Cerebellar nuclear complex (tissue), 1 donor: ENCODE measurements around the gene TECR.
"Not testable (repeated sequence)": the region's sequence is repeated elsewhere in the genome, so short reads cannot be mapped to it uniquely, and the experiment has no call there.

Experiments
- DNase-seq, 2 experiments: peaks; one replicate each; lab custom pipeline; 2025; lab: John Stamatoyannopoulos, UW

TECR gene

DNA sequence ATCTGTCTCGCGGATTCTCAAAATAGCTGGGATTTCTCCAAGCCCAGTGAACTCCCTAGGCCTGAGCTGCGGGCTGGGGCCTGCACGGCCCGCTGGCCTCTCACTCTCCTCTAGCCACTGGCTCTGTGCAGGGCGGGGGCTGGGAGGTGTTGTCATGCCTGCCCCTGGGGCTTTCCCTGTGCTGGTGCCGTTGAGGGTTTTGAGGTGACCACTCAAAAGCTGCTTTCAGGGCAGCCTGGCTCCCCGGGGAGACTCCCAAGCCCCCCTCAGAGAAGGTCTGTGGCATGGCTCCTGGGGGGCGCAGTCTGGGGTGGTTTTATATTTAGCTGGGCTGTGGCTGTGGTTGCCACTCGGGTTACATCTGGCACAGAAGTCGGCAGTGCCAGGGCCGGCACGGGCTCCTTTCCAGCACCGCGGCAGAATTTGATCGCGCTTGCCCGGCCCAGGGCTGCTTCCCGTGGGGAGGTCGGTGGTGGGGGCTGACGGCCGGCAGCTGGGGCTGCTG, 32.5 kb downstream of the TECR start:
- DNase-seq: no peak

DNA sequence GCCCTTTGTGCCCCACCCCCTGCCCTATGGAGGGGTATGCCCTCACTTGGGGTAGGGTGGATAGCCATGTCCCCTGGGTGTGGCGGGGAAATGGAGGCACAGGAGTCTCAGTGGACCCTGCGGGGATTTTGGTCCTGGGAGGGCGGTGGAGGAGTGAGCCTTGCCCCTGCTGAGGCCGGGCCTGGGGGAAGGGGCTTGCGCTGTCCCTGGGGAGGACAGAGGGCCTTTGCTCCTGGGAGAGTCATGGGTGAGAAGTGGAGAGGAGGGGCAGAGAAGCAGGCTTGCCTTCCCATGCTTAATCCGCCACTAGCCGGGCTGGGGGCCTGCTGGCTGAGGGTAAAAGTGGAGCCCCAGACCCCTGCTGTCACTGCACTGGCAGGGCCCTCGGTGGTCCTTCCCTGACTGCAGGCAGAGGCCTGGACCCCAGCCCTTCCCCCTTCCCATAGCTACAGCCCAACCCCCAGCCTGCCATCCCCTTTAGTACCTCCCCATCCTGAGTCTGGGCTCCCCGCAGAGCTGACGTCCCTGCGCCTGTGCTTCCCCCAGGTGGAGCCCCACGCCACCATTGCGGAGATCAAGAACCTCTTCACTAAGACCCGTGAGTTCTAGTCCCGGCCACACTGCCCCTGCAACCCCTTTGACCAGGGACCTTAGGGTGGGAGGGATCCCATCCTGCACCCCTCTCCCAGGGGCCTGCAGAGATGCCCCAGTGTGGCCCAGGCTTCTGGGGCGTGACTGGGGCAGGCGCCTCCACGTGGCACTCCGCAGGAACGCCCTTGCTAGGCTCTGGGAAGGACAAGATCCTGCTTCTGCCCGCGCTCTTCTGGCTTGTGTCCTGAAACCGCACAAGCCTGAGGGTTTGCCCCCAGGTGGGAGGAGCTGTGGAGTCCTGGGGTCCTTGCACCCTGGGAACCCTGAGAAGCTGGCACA, 33.5 kb downstream of the TECR start:
- no peak for DNase-seq

DNA sequence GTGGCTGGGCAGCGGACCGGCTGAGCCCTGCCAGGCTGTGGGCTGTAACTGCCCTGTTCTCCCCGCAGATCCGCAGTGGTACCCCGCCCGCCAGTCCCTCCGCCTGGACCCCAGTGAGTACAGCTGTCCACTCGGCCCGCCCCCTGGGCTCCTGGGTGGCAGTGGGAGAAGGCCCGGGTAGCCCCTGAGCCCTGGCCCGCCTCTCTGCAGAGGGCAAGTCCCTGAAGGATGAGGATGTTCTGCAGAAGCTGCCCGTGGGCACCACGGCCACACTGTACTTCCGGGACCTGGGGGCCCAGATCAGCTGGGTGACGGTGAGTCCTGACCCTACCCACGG, 34.2 kb downstream of the TECR start:
- DNase-seq: no peak

DNA sequence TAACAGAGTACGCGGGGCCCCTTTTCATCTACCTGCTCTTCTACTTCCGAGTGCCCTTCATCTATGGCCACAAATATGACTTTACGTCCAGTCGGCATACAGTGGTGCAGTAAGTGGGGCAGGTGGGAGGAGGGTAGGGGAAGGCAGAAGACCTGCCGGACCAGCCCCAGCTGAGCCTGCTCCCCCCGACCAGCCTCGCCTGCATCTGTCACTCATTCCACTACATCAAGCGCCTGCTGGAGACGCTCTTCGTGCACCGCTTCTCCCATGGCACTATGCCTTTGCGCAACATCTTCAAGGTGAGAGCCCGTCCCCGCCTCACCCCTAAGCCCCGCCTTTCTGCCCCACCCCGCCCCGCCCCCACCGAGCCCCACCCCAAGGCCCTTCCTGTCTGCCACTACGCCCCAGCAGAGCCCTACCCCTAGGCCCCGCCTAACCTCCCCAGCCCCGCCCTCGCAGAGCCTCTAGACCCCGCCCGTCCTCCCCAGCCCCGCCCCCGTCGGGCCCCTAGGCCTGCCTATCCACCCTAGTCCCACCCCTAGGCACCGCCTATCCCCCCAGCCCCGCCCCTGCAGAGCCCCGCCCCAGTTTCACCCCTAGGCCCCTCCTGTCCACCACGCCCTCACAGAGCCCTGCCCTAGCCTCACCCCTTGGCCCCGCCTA, 34.7 kb downstream of the TECR start:
- no peak for DNase-seq

DNA sequence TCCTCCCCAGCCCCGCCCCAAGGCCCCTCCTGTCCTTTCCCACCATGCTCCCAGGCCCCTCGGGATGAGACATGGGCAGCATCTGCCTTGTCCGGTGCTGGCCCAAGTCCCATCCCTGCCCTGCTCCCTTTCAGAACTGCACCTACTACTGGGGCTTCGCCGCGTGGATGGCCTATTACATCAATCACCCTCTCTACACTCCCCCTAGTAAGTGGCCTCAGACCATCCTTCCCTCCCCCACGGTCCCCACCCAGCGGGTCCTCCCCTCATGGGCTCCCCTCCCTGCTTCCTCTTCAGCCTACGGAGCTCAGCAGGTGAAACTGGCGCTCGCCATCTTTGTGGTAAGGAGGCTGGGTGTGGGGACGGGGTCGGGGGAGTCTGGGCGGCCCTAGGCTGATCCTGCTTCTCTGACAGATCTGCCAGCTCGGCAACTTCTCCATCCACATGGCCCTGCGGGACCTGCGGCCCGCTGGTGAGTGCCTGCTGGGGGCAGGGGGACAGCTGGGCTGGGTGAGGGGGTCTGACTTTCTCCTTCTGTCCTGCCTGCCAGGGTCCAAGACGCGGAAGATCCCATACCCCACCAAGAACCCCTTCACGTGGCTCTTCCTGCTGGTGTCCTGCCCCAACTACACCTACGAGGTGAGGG, 35.4 kb downstream of the TECR start:
- not testable (repeated sequence) for DNase-seq

DNA sequence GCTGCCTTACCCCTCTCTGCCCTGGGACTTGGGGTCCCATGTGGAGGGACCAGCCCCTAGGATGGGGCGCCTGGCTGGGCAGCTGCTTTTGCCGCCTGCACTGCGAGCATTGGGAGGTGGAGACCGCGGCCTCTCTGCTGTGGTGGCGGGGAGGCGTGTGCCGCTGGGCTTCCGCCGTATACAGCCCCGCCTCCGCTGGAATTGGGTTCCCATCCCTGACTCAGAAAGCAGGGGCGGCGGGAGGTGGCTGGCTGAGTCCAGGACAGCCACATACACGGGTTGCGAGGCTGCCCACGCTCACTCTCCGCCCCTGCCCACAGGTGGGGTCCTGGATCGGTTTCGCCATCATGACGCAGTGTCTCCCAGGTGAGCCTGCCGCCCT, 35.9 kb downstream of the TECR start:
- DNase-seq: no peak

DNA sequence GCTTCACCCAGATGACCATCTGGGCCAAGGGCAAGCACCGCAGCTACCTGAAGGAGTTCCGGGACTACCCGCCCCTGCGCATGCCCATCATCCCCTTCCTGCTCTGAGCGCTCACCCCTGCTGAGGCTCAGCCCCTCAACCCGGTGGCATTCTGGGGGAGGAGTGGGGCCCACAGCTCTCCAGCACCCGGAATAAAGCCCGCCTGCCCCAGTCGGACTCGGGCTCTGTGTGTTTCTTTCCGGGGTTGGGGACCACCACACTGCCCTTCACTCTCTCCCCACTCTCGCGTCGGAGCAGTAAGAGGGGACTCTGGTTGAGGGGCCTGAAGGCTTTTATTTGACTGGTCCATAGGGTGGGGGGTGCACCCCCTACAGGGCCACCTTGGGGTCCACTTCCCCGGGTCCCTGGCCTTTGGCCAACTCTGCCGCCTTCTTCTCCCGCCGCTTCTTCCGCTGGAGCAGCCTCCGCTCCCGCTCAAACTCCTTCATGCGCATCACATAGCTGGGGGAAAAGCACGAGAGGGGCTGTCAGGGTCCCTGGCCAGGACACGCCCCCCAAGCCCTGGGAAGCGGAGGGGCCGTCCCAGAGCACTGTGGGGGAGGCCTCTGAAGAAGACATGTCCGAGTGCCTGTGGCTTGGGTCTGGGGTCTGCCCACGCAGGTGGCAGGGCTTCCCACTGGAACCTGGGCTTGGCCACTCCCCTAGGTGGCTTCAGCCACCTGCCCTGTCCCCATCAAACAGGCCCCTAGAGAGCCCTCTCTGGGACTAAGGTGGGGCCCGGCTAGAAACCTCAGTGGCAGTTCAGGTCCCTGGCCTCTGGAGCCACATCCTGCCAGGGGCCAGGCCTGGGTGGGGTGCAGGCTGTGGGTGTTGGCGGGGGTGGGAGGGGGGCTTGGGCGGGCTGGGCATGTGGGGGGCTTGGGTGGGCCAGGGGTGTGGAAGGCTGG, 36.6 kb downstream of the TECR start:
- no peak for DNase-seq

DNA sequence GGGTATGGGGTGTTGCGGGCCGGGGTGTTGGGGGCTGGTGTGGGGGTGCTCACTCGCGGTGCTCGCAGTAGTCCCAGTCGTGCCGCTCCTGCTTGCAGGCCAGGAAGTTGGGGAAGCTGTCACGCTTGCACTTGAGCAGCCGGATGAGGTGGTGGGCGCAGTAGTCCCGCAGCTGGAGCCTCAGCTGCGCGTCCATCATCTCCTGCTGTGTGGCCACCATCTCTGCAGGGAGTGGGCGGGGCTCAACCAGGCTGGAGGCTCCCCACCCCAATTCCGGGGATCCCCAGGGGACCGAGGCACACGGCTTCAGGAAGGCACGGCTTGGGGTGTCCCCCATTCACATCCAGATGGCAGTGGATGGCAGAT, 37.3 kb downstream of the TECR start:
- no peak for DNase-seq

DNA sequence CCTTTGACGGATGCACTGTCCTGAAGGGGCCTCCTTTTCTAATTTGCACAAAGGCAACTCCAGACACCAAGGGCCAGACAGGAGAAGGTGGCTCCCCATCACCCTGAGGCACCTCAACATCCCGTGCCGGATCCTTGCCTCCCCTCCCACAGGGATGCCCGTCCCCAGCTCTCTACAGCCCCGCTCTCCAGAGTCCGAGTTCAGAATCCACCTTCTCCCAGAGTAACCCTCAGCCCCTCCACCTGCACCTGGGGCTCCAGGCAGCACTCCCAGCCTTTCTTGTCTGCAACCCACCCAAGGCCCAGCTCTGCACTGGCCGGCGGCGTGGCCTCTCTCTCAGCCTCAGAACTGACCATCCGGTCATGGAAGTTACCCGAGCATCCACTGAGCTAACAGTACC, 37.7 kb downstream of the TECR start:
- no peak for DNase-seq

DNA sequence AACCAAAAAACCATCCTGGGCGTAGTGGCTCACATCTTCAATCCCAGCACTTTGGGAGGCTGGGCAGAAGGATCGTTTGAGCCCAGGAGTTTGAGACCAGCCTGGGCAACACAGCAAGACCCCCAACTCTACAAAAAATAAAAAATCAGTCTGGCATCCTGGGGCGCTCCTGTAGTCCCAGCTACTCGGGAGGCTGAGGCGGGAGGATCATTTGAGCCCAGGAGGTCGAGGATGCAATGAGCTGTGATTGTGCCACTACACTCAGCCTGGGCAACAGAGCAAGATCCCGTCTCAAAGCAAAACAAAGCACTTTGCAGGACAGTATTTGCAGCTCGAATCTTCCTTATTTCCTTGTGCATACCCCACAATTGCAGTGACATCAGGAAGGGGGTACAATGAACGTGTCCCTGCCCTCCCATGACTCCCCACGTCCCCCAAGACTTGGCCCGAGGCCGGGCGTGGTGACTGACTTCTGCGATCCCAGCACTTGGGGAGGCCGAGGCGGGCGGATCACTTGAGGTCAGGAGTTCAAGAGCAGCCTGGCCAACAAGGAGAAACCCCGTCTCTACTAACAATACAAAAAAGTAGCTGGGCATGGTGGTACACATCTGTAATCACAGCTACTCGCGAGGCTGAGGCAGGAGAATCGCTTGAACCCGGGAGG, 41.6 kb downstream of the TECR start:
- DNase-seq: no peak

DNA sequence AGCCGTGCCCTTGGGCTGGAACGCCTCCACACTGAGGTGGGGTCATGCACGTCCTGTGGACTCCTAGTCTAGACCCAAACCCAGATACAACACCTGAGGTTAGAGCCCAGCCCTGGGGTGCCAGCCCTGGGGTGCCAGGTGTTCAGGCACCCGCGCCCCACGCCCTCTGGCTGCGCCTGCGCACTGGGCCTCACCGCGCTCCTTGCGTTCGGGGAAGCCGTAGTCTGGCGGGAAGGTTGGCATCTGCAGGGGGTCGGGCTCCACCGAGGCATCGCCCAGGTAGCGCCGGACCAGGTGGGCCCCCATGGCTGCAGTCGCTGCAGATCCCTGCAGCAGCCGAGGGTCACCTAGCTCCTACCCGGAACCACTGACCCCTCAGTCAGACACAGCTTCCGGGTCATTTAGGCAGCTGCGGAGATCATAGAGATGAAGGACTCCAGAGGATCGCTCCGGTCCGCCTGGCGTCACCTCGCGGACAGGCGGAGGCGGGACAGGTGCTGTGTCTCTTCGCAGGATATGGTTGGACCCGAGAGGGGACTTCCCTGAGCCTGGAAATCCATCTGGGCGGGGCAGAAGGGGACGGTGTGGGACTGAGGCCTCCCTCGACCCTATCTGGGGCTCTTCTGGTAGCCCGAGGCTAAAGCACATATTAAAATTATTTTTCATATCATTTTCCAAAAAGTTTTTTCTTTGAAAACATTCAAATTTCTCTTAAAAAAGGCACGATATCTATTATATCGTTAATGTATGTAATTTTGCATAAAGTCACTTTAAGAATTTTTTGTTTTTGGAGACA, 42.5 kb downstream of the TECR start, which contains the start of gene NDUFB7:
TSS of gene NDUFB7 (minus strand) at position 372 of the 796 bp plus-strand sequence. CDS start at position 306, 66 bp downstream.
- peak; percentile 48 to 90 for DNase-seq

DNA sequence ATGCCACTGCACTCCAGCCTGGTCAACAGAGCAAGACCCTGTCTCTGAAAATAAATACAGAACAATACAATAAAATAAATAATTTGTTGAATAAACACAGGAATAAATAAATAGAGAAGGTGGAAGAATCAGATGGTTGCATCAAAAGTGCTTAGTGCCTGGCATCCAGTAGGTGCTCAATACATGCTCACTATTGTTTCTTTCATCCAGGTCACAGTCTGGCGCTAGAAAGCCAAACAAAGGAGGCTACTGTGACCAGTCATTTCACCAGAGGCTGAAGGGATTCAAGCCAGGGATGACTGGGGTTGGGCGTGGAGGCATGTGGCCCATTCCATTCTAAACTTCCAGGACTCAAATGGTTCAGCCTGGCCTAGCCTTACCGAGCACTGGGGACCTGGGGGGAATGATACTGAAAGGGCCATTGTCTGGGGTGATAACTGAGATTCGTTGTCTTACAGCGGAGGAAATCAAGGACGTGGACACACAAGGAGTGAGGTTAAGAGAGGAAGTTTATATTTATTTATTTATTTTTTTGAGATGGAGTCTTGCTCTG, 46.1 kb downstream of the TECR start:
- DNase-seq: no peak

DNA sequence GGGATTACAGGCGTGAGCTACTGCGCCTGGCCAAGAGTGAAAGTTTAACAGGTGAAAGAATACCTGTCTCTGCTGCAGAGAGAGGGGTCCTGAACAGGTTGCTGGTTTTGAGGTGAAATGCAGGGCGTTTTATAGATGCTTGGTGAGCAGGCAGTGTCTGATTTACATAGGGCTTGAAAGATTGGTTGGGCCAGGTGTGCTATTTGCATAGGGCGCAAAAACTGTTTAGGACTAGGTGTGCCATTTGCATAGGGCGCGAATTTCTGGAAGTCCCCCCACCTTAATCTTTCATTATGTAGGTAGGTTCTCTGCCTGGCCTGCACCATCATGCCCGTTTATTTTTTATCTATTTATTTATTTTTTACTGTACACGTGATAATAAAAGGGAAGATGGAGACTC, 47.0 kb downstream of the TECR start:
- no peak for DNase-seq

DNA sequence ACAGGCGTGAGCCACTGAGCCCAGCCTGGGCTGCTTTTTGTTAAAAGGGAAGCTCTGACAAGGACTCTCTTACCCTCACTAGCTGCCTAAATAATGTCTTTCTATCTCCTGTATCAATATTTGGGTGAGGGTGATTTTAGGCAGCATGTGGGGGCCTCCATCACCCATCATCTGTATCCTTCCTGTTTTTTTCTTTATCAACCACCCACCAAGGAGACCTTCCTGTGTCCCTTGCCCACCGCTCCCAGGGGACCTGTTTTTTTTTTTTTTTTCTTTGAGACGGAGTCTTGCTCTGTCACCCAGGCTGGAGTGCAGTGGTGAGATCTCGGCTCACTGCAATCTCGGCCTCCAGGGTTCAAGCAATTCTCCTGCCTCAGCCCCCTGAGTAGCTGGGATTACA, 47.9 kb downstream of the TECR start:
- DNase-seq: no peak

DNA sequence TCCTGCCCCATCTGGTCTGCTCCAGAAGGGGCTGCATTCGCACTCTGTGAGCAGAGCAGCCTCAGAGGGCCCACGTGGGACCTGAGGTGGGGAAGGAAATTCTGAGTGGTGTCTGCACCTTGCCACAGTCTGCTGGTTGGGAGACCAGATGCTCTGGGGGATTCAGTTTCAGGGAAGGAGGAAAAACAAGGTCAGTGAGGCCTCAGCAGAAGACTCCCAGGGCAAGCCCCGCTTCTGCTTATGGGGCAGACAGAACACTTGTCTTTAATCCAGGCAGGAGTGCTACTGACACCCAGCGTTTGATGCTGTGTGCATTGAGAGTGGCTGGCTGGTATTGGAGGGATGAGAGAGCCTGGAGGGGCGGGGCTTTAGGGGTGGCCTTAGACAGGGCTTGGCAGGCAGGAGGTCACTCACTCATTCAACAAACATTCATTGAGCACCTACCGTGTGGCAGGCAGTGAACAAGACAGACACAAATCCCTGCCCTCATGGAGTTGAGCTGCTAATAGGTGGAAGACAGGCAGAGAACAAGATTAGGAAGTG, 48.6 kb downstream of the TECR start:
- no peak for DNase-seq

DNA sequence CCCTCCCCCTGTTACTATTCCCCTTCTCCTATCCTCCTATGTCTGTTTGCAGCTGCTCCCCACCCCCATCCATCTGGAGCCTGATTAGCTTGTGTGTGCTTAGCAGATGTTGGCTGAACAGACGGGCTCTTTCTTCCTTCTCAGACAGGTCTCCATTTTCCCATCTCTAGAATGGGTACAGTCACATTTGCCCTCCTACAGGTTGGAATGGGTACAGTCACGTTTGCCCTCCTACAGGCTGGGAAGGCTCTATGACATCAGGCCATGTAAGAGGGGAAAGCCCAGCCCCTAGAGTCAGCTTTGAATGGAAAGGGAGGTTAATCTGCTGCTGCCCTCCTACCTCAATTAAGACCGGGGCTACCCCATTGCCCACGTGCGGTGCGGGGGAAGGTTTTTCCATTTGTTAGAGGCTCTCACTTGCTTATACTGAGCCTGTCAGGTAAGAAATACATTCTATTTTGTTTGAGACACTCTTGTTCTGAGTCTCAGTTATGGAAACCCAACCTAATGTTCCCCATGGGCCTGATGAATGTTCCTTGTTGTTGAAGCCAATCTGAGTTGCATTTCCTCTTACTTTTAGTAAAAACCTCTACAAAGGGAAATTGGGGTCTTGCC, 51.3 kb downstream of the TECR start:
- no peak for DNase-seq

DNA sequence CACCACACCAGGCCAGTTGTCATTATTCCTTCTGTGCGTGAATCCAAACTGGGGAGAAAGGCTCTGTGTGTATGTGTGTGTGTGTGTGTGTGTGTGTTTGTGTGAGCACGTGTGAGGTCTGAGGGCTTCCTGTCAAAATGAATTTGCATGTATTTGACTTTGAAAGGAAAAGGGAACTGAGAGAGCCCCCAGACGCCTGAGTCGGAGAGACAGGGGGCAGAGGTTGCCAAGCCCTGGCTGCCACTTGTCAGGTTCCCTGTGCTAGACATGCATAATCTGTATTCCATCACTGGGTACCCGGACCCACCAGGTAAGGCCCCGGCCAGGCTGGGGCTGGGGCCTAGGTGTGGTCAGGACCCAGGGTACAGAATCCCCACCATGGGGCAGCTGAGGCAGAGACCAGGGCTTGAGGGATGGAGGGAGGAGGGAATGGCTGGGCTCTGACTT, 53.5 kb downstream of the TECR start, which contains the start of gene CLEC17A:
TSS of gene CLEC17A (plus strand) at position 191 of the 447 bp plus-strand sequence. CDS start at position 268, 77 bp downstream.
- DNase-seq: no peak

DNA sequence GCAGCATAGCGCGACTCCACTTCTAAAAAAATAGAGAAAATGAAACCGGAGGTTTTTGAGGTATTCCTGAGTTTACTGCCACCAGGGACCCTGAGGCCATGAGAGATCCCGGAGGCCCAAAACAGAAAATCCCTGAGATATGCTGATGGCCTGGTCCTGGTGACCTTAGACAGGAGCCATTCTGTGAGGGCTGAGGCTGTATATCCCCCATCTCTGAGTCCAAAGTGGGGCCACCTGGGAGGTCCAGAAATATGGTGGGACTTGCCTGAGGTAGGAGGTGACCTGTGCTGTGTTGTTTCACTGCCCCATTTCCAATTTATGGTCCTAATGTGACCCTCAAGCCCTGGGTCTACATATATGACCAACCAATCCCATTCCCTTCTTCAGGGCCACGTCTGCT, 55.0 kb downstream of the TECR start:
- DNase-seq: not testable (repeated sequence)

DNA sequence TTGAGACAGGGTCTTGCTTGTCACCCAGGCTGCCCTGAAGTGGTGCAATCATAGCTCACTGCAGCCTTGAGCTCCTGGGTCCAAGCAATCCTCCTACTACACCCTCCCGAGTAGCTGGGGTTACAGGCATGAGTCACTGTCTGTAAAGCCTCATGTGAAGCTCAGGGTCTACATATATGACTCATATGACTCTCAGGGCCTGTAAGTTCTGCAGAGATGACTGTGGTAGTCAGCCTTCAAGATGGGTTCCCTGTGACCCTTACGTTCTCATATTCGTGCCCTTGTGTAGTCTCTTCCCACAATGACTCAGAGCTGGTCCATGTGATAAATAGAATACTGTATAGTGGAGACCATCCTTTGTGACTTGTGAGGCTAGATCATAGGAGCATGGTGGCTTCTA, 55.8 kb downstream of the TECR start:
- not testable (repeated sequence) for DNase-seq
